HG03139 (cell line): ENCODE results near the gene PLCG1.

Experiments
- ATAC-seq: cut with Tn5 transposase; IDR thresholded peaks from one replicate; pipeline ENCODE4 v1.9.1; 2021; ENCODE audit not compliant: unreplicated experiment

The PLCG1 gene

DNA sequence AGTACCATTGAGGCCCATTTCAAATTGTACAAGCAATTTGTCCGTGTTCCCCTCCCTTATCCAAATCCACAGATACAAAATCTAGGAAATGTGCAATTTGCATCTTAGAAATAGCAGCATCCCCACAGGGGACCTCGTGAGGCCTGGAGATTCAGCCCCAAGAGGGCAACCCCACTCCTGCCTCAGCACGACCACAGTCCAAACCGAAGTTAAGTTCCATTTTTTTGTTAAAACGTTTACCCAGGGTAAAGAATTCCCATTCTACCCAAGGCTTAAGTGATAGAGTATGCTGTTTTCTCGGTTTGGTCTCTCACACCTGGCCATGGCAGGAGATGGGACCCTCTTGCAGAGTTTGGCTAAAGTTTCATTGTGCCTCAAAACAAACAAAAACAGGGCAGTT is 41.2 kb downstream of the PLCG1 start:
- ATAC-seq = no peak

DNA sequence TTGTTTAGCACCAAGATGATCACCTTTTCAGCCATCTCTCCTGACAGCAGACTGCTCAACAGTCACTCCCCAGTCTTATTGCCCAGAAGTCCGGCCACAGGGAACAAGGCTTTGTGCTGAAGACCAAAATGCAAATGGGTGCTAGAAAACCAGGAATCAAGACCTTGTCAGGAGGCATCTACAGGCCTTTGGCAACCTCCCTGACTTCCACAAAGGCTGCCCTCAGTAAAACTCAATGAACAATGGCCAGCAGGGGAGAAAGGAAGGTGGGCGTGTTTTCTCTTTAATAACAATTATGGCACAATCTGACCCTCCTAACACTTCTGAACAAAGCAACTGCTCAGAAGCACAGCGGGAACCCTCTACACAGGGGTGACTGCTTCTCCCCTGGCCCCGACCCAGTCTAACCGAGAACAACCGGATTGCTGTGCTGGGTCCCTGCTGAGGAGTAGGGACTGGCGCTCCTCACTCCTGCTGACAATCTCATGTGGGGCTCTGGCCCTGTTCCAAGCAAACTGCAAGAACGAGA is 41.6 kb downstream of the PLCG1 start:
- no peak for ATAC-seq

DNA sequence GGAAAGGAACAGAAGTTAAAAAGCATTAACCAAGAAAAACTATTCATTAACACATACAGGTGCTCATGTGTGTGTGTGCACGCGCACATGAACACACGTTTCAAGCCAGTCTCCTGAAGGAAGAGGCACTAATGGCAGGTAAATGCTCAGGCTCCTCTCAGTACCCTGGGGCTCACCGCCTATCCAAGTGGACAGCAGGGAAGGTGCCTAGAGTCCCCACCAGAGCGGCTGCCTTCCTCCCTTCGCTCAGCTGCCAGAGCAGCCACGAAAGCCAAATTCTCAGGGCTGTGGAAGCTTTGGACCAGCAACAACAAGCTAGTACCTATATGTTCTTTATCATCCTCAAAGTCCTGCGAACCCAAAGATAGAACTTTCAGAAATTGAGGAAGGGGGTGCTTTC is 42.6 kb downstream of the PLCG1 start:
- ATAC-seq = no peak

DNA sequence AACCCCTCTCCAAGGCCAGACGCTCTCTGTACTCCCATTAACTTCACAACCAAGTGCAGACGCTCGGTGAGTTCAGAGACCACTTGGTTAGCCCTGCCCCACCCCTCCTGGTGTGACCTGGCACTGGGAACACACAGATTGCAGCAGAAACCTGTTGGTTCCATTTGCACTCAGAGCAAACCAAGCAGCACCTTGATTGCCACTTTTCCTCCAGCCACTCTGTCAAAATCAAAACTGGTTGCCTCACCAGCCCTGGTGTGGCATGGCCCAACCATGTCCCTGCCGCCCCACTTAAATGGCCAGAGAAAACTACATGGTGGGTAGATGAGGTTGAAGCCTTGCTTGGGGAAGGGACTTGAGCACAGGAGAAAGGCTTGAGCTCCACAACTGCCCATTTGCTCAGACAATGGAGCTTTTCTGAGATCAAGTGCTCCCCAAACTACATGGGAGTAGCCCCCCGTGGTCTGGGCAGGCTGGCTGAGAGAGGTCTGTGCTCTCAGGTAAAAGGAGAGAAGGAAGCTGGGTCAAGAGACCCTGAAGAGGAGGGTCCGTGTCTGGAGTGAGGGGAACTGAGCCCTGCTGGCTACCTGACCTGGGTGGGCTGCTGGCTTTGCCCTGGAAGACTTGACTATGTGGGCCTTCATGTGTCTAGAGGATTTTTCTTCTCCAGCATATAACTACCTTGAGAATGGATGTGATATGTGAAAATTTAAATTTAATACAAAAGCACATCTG is 43.4 kb downstream of the PLCG1 start:
- no peak for ATAC-seq

DNA sequence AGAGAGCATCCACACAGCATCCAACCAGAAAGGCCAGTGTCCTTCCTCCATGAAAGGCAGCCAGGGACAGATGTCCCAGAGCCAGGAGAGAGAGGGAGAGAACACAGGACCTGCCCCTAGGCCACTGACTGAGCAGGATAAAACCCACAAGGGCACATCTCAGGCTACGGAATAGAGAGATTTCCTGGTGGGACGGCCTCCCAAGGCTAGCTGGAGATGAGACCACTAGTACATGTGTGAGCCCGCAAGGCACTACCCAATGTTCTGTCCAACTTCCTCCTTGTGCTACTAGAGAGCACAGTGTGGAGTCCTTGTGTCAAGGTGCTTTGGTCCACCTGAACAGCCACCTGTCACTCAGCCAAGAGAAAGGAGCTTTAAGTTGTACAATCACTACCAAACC is 44.2 kb downstream of the PLCG1 start:
- no peak for ATAC-seq

DNA sequence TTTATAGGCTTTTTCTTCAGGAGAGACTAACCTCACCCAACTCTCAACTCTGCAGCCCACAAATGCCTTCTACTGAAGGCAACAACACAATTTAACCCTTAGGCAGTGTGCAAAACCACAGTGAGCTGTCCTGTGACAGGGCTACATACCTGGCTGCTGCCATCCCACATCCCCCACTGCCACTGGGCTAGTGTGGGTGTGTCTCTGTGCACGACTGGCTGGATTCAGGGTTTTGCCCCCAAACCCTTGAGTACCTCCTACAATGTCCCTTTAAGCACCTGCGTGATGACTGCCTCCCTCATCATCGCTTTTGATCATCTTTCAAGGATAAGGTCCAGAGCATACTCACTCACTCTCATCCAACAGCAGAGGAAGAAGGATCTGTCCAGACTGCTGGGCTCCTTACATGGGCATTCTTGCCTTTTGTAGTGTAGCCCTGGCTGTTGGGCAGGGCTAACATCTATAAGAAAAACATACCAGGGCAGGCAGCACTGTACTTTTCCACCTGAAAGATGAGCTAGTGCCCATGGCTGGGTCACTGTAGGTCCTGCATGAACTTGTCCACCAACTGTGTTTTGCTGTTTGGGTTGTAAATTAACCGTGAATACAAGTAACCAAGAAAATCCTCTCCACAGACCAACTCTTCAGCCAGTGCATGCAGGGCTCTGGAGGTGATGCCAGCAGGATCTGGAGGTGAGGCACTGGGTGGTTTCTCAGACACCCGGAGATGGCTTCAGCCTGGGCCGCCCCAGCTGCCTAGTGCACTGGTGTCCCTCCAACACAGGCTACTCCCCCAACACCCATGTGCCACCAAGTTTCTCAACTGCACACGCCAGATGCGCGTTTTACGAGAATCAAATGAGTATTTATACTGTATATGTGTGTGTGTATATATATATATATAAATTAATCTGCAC is 45.2 kb downstream of the PLCG1 start:
- ATAC-seq = no peak

DNA sequence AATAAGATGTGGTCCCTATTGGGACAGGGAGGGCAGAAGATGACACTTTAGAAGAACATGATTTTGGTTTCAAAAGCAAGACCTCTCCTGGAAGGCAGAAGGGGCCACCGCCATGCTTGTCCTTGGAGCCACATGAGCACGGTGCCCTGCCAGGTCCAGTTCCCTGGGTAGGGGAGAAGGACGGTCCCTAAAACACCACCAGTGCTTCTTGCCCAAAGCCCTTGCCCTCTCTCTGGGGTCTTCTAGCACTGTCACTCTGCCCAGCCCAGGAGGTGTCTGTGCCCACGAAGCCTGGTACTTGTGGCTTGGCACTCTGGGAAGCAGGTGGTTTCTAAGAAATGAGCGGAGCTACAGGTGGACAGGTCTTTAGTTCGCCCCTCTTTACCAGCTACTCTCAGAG is 46.0 kb downstream of the PLCG1 start:
- no peak for ATAC-seq

DNA sequence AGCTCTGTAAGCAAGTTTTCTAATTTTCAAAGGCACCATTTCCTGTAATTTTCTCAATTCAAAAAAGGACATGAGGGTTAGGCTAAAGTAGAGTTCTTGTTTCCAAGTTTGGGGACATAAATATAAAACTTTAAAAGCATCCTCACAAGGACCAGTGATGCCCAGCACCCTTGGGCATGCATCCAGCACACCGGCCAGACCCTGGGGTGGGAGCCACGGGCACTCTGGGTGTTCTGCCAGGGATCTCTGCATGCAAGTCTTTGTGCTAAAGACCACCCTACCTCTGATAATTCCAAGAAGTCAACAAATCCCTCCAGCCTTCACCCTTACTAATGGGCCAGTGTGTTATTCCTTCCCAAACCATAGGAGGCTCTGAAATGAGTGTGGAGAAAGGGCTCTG is 46.5 kb downstream of the PLCG1 start:
- no peak for ATAC-seq

DNA sequence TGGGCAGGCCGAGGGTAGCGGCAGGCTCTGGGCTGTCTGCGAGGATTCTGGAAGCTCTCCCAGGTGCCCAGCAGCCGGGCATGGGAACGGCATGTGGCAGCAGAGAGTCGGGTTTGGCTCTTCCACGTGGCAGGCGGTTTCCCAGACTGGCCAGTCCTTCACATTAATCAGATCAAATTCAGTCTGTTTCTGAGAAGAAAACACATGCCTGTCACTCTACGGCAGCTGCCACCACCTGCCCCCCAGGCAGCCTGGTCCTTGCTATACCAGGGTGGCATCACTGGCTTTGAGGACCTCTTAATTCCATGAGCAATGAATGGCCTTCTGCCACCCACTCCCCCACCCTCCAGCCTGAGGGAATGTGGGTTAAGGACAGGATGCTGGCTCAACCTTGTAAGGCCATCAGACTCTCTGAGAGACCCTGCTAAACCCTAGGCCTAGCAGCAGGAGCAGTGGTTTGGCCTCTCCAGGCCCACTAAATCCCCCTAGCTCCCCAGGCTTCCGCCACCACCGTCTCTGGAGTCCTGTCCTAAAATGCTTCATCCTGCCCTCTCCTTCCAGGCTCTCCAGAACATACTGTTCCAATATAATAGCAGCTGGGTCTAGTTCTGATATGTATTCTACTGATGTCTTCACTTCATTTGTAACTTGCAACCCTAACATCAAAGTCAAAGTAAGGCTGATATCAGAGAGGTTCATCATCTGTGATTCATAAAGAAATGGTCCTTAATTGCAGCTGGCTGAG is 47.8 kb downstream of the PLCG1 start:
- ATAC-seq = no peak

DNA sequence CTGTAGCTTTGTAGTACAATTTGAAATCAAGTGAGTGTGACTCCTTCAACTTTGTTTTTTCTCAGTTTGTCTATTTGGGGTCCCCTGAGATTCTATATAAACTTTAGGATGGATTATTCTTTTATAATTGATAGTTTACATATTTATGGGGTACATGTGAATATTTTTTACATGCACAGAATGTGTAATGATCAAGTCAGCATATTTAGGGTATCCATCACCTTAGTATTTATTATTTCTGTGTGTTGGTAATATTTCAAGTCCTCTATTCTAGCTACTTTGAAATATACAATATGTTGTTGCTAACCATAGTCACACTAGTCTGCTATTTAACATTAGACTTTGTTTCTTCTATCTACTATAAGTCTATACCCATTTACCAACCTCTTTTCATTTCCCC is 50.3 kb downstream of the PLCG1 start:
- ATAC-seq = no peak

DNA sequence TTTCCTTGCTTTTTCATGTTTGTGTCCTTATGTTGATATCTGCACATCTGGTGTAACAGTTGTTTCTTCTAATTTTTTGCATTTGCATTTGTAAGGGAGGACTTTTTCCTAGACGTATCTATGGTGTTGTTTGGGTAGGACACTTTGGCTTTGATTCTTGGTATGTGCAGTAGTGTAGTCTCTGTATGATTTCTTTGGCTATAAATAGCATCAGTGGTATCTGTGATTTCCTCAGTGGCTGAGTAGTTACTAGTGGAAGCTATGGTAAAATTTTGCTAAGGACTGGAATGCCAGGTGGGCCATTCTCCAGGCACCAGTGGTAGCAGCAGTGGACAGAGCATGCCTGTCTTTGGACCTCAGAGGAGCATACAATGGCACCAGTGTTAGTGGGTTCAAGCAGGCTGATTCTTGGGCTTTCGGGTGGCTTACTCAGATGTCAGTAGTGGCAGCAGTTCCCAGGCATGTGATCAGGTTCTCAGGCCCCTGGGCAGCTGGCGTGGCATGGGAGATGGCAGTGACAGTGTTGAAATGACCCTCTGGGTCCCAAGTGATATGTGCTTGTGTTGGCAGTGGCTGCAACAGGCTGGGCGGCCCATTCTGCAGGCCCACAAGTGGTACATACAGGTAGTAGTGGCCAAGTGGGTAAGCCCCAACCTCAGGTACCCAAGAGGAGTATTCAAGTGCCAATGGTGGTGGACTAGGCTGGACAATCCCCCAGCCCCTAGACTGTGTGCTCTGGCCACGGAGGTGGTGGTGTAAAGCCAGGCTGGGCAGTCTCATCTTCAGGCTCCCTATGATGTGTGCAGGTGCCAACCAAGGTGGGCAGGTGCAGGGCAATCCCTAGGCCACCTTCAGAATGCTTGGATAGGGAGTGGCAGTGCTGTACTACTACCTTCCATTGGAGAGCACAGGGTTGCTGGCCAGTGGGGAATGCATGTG is 54.5 kb downstream of the PLCG1 start:
- ATAC-seq = no peak

DNA sequence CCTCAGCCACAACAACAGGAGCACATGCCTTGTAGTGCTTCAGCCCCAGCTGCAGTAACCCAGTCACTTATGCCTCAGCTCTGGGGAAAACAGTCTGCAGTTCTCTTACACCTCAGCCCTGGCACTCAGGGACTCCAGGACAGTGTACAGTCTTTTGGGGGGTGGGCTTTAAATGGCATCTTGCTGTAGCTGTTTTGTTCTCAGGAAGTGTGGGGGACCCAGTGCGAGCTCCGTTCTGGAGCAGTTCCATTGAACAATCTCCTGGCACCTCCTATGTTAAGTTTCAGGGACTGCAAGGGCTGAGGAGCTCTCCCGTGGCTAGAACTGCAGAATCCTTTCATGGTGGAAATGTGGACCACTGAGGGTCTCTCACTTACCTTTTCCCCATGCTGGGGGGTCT is 55.2 kb downstream of the PLCG1 start:
- ATAC-seq = no peak

DNA sequence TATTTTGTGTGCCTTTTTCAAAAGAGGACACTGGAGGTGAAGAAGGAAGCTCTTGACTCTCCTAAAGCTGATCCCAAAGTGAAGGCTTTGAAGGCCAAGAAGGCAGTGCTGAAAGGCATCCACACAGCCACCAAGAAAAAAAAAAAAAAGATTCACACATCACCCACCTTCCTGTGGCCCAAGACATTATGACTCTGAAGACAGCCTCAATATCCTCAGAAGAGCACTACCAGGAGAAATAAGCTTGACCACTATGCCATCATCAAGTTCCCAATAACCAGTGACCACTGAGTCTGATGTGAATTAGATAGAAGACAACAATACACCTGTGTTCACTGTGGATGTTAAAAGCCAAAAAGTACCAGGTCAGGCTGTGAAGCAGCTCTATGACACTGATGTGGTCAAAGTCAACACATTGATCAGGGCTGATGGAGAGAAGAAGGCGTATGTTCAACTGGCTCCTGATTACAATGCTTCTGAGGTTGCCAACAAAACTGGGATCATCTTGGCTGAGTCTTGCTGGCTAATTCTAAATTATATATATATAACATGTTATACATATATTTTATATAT is 59.4 kb downstream of the PLCG1 start:
- no peak for ATAC-seq

DNA sequence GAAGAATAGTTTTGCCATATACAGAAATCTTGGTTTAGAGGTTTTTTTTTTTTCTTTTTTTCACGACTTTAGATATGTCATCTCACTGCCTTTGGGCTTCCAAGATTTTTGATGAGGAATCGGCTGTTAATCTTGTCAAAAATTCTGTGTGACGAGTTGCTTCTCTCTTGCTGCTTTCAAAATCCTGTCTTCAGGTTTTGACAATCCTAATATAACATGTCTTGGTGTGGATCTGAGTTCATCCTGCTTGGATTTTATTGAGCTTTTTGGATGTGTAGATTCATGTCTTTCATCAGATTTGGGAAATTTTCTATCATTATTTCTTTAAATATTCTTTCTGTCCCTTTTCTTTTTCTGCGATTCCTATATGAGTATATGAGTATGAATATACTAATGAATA is 61.1 kb downstream of the PLCG1 start:
- no peak for ATAC-seq

DNA sequence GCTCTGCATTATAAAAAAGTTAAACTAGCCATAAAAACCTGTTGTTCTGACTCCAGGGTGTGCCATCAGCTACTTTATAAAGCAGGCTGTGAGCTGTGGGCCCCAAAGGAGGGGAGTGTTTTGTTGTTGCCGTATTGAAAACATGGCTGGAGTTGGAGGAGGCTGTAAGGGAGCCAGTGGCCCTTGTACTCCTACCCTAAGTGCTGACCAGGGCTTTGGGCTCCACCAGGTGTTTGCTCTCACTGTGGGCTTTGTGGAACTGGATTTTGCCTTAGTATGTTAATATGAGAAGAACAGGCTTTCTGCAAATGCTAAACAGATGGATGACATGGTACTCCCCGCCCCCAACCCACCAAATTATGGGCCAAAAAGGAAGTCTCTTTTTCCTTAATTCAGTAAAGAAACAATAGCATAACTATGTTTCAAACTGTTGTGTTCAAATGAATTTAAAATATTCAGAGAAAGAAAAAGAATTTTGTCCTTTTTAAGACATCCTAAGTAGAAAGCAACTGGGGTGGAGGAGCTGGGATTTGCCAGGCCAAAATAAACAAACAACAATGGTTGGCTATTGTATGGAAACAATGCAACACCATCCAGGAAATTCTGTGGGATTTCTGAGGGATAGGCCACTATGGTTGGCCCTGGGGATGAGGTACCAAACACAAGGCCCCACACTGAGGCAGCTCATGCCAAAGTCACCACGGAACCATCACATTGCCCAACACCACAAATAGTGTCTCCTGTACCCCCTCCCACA is 63.3 kb downstream of the PLCG1 start:
- no peak for ATAC-seq

DNA sequence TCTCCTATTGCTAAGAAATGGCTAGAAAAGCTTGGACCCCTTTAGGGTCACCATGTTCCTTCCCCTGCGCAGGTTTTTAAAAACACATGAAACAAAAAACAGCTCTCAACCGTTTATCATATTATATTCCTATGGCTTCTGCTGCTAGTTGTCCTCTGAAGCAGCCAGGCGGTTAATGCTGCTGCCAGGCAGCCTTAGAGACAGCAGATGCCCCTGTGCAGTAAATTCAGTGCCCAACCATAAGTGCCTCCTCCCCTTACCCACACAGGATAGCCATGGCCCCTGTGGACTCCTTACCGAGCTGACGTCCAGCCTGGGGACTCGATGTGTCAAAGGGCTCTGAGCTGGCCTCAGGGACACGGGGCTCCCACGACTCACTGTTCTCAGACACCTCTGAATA is 64.4 kb downstream of the PLCG1 start:
- no peak for ATAC-seq

DNA sequence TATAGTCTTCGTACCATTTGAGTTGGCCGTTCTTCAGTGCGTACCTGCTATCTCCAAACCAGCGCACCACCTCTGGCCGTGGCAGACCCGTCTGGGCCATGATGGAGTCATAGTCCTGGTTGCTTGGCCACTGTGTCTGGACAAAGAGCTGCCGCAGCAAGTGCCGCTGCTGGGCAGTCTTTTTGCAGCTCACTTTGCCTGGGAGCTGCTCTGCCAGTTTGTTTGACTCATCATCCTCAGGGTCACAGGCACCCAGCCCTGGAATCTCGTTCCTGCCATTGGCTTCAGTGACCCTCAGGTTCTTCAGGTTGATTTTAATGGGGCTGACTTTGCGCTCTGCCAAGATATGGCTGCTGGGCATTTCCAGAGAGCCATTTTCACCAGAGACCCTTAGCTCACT is 65.1 kb downstream of the PLCG1 start:
- ATAC-seq = no peak

DNA sequence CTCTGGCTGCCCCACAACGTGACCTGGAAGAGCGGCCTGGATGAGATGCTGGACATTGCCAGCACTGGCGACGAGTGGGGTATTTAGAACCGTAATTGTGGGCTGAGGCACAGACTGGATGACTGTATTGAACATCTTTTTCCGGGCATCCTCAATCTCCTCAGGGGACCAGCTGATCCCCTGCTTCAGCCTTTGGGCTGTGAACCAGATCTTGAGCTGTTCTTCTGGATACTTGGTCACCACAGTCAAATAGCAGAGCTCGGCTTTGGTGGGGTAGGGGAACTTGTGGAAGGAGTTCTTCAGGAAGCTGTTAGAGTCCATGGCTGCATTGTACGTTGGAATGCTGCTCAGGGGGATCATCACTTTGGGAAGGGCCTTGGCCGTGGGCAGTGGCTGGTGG is 66.3 kb downstream of the PLCG1 start:
- no peak for ATAC-seq
